IMR-90 (cell line): Measurements from ENCODE around the gene TSPAN1. TPM values are rescaled to one million over a fixed set of nuclear protein-coding genes. Genes with fewer than 3 reads are reported as not detected.
"Not testable (repeated sequence)": the region's sequence is repeated elsewhere in the genome, so short reads cannot be mapped to it uniquely, and the experiment has no call there.

Experiments
- ATAC-seq: fragments of 200-7000 bp; cut with Tn5 transposase; 2 replicates; pipeline ENCODE4 v1.9.1; 2020; ENCODE audit warnings: low read depth, mild to moderate bottlenecking, moderate library complexity
- BruUV-seq: library from RNA; stranded (reverse); fragments of 400-500 nt; replicated peaks from 2 replicates; lab custom pipeline; 2021; lab: Mats Ljungman, UMichigan
- CTCF ChIA-PET: fragments of 300-600 bp; formaldehyde crosslinking; extraction: SDS; loops from one replicate; lab custom pipeline; 2021; ENCODE audit warnings: antibody characterized with exemption; lab: Yijun Ruan, JAX
- POLR2A ChIA-PET: fragments of 300-600 bp; sonication (Branson Sonifier 250); formaldehyde crosslinking; loops from one replicate; lab custom pipeline; 2022; ENCODE audit warnings: antibody characterized with exemption; ENCODE audit not compliant: unreplicated experiment; lab: Charles Lee
- DNase-seq: peaks from one replicate; pipeline ENCODE4 v3.0.0; 2013
- H2AFZ ChIP-seq: replicated peaks from 2 replicates; pipeline ENCODE3; 2013; ENCODE audit warnings: low read length, mild to moderate bottlenecking; ENCODE audit not compliant: poor library complexity
- H2AK5ac ChIP-seq: 2 replicates; pipeline ENCODE4 v1.6.1; 2013; ENCODE audit warnings: low read depth, low read length, inconsistent platforms
- H2AK9ac ChIP-seq: replicated peaks from 2 replicates; pipeline ENCODE3; 2013; ENCODE audit warnings: mild to moderate bottlenecking, low read depth, low read length, moderate library complexity; ENCODE audit not compliant: poor library complexity
- H2BK120ac ChIP-seq: 2 replicates; pipeline ENCODE4 v1.6.1; 2013; ENCODE audit warnings: low read depth, low read length, inconsistent platforms
- H2BK15ac ChIP-seq: 3 replicates; pipeline ENCODE4 v1.6.1; 2013; ENCODE audit warnings: low read depth, low read length, inconsistent platforms
- H2BK20ac ChIP-seq: 2 replicates; pipeline ENCODE4 v1.6.1; 2013; ENCODE audit warnings: low read depth, mild to moderate bottlenecking, inconsistent platforms, low read length, moderate library complexity
- H2BK5ac ChIP-seq: 2 replicates; pipeline ENCODE4 v1.6.1; 2013; ENCODE audit warnings: mild to moderate bottlenecking, low read depth, low read length, inconsistent platforms; ENCODE audit not compliant: poor library complexity, severe bottlenecking
- H3K14ac ChIP-seq: replicated peaks from 2 replicates; pipeline ENCODE4 v1.6.1; 2013; ENCODE audit warnings: low read depth, low read length, inconsistent platforms
- H3K18ac ChIP-seq: 2 replicates; pipeline ENCODE4 v1.6.1; 2013; ENCODE audit warnings: low read depth, low read length, control low read depth
- H3K23ac ChIP-seq: 2 replicates; pipeline ENCODE4 v1.6.1; 2013; ENCODE audit warnings: low read depth, low read length, inconsistent platforms
- H3K27ac ChIP-seq: 2 replicates; pipeline ENCODE4 v1.5.1; 2013; ENCODE audit warnings: mild to moderate bottlenecking, control low read depth, low read length; ENCODE audit not compliant: insufficient read depth
- H3K27me3 ChIP-seq: 2 replicates; pipeline ENCODE4 v1.6.1; 2013; ENCODE audit warnings: low read length; ENCODE audit not compliant: control insufficient read depth, insufficient read depth
- H3K36me3 ChIP-seq: 2 replicates; pipeline ENCODE4 v1.6.1; 2013; ENCODE audit warnings: low read length, mixed read lengths; ENCODE audit not compliant: control insufficient read depth, insufficient read depth
- H3K4ac ChIP-seq: 2 replicates; pipeline ENCODE4 v1.6.1; 2013; ENCODE audit warnings: low read depth, low read length, inconsistent platforms
- H3K4me1 ChIP-seq: 2 replicates; pipeline ENCODE4 v1.6.1; 2013; ENCODE audit warnings: low read length, mixed read lengths; ENCODE audit not compliant: control insufficient read depth, insufficient read depth
- H3K4me2 ChIP-seq: 2 replicates; pipeline ENCODE4 v1.6.1; 2013; ENCODE audit warnings: low read depth, mild to moderate bottlenecking, control low read depth, low read length, moderate library complexity
- H3K4me3 ChIP-seq: 2 replicates; pipeline ENCODE4 v1.5.1; 2013; ENCODE audit warnings: low read depth, mild to moderate bottlenecking, control low read depth, low read length, moderate library complexity; ENCODE audit not compliant: insufficient read depth
- H3K56ac ChIP-seq: 2 replicates; pipeline ENCODE4 v1.6.1; 2013; ENCODE audit warnings: low read length, inconsistent platforms; ENCODE audit not compliant: insufficient read depth; ENCODE audit errors: extremely low read depth
- H3K79me1 ChIP-seq, 2 experiments: 2 replicates each; pipeline ENCODE4 v1.6.1; 2013; ENCODE audit warnings: low read length in 2 of 2, inconsistent platforms in 1 of 2, low read depth in 1 of 2
- H3K9ac ChIP-seq: 2 replicates; pipeline ENCODE4 v1.6.1; 2013; ENCODE audit warnings: low read depth, low read length, control low read depth
- H3K9me1 ChIP-seq: 2 replicates; pipeline ENCODE4 v1.6.1; 2013; ENCODE audit warnings: low read length, inconsistent platforms; ENCODE audit not compliant: insufficient read depth
- H3K9me3 ChIP-seq: 2 replicates; pipeline ENCODE4 v1.6.1; 2013; ENCODE audit warnings: low read length; ENCODE audit not compliant: control insufficient read depth, insufficient read depth
- H4K20me1 ChIP-seq: 2 replicates; pipeline ENCODE4 v1.6.1; 2013; ENCODE audit warnings: low read length, inconsistent platforms; ENCODE audit not compliant: insufficient read depth
- H4K5ac ChIP-seq: 2 replicates; pipeline ENCODE4 v1.6.1; 2013; ENCODE audit warnings: mild to moderate bottlenecking, low read depth, low read length, control low read depth
- H4K8ac ChIP-seq, 2 experiments: 2 replicates each; pipeline ENCODE4 v1.6.1; 2013; ENCODE audit warnings: low read depth in 2 of 2, low read length in 2 of 2, control low read depth in 1 of 2, inconsistent platforms in 1 of 2
- H4K91ac ChIP-seq: 2 replicates; pipeline ENCODE4 v1.6.1; 2013; ENCODE audit warnings: low read depth, low read length, inconsistent platforms; ENCODE audit not compliant: insufficient read depth
- WGBS, 2 experiments: methylation state at CpG; one replicate each; pipeline versions ENCODE4 v1.1.5 to v1.1.7; 2013; ENCODE audit warnings: missing lambda C conversion rate in 2 of 2; ENCODE audit not compliant: insufficient read length in 1 of 2; ENCODE audit errors: extremely low coverage in 2 of 2; 5-methylcytosine and 5-hydroxymethylcytosine counted together
- dilution Hi-C: fragments of 300-500 bp; cut with HindIII; formaldehyde crosslinking; loops from one replicate; pipeline ENCODE4 v1.14.3; 2018; ENCODE audit warnings: low sequenced_read_pairs; ENCODE audit not compliant: unreplicated experiment
- in situ Hi-C: fragments of 300-500 bp; cut with MboI; formaldehyde crosslinking; loops from 3 replicates; pipeline ENCODE4 v1.14.3; 2019; ENCODE audit warnings: low sequenced_read_pairs, inconsistent platforms, mixed read lengths
- intact Hi-C: fragments of 100-400 bp; cut with micrococcal nuclease; formaldehyde crosslinking; loops from 2 replicates; pipeline ENCODE4 v1.10.0; 2022
- microRNA-seq, 2 experiments: library from miRNA; stranded (forward) in 1 of 2; unstranded in 1 of 2; fragments of 10-50 nt in 1 of 2; fragments of <30 nt in 1 of 2; gene quantifications in 1 of 2; microRNA quantifications in 1 of 2; one replicate each; pipeline versions ENCODE3 to v1.1.0; 2013 to 2020; ENCODE audit not compliant: insufficient read depth in 1 of 2, insufficient read length in 1 of 2, unreplicated experiment in 1 of 2
- polyA plus RNA-seq, 3 experiments: library from polyadenylated mRNA; depleted of rRNA; stranded (reverse); fragments of >200 nt; gene quantifications; 2 replicates each; pipeline ENCODE4 v1.2.3, GENCODE V29; 2012; ENCODE audit warnings: low replicate concordance in 1 of 3
- small RNA-seq, 5 experiments: library from RNA; depleted of rRNA; stranded (forward); fragments of <200 nt; gene quantifications; one replicate each; pipeline ENCODE3, GENCODE V24; 2012
- total RNA-seq: library from RNA; depleted of rRNA; stranded (reverse); fragments of >200 nt; gene quantifications from 2 replicates; pipeline ENCODE4 v1.2.3, GENCODE V29; 2012; rRNA removed

Gene TSPAN1
- total and polyA plus RNA-seq, 2 of the 4 experiments (the other 2 are of a cell fraction), result 0.18 to 0.82 TPM

DNA sequence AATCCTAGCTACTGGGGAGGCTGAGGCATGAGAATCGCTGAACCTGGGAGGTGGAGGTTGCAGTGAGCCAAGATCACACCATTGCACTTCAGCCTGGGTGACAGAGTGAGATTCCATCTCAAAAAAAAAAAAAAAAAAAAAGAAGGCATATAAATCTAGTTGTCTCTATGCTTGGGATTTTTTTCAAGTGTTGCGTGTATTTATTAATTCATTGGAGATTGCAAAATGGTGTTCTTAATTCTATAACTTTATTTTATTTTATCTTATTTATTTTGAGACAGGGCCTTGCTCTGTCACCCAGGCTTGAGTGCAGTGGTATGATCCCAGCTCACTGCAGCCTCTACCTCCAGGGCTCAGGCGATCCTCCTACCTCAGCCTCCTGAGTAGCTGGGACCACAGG, 56.3 kb downstream of the TSPAN1 start:
- H3K23ac ChIP-seq, H3K27me3 ChIP-seq, H4K8ac ChIP-seq, BruUV-seq, H3K36me3 ChIP-seq, POLR2A ChIA-PET, H4K20me1 ChIP-seq, dilution Hi-C loops, H3K4me2 ChIP-seq, H3K79me1 ChIP-seq, H3K27ac ChIP-seq, H3K4me1 ChIP-seq, in situ Hi-C loops, H4K91ac ChIP-seq, ATAC-seq, H3K56ac ChIP-seq, H2BK5ac ChIP-seq, H3K4ac ChIP-seq, H3K14ac ChIP-seq, H3K9ac ChIP-seq, H2BK20ac ChIP-seq, intact Hi-C loops, DNase-seq, H2AK9ac ChIP-seq, H3K4me3 ChIP-seq, H3K9me1 ChIP-seq, H2AK5ac ChIP-seq, H3K9me3 ChIP-seq, H3K18ac ChIP-seq, H4K5ac ChIP-seq, H2BK15ac ChIP-seq, H2AFZ ChIP-seq, H2BK120ac ChIP-seq: not testable (repeated sequence)
- CTCF ChIA-PET, result interaction anchor here (1.6 to 2.1 kb wide), 2 partner anchors 8 to 14 kb away, joined by 6 to 9 read pairs; no protein-coding TSS in a partner anchor
- no CpG with 5 or more reads among the region's 3 CpGs for WGBS, 2 experiments

Small RNAs within 50 kb of the gene (microRNA-seq; reads per million reads assigned to microRNA genes)
- not detected for gene AL672043.1 (ENCODE audit: insufficient read depth, insufficient read length)

Small RNAs within 50 kb of the gene (small RNA-seq; reads per million reads assigned to genes)
- gene AL672043.1, result 0 reads per million in 5 experiments

Other genes with a start within 250 kb of the TSPAN1 start
- 9.9 and 14.7 TPM in 2 replicates for gene PIK3R3, start 42.5 kb upstream of the TSPAN1 start, total RNA-seq
- gene PIK3R3, start 42.5 kb upstream of the TSPAN1 start, polyA plus RNA-seq (2012; rRNA removed), result 4.3 and 5.3 TPM in 2 replicates
- not detected in 2 replicates for gene P3R3URF, start 1.4 kb downstream of the TSPAN1 start, total RNA-seq
- gene P3R3URF, start 1.4 kb downstream of the TSPAN1 start, polyA plus RNA-seq (2012; rRNA removed), result not detected in 2 replicates
- gene POMGNT1, start 23.3 kb downstream of the TSPAN1 start, total RNA-seq, result 45.3 and 54.8 TPM in 2 replicates
- 65.3 and 65.8 TPM in 2 replicates for gene POMGNT1, start 23.3 kb downstream of the TSPAN1 start, polyA plus RNA-seq (2012; rRNA removed)
- 2.5 TPM in 2 replicates for gene LURAP1, start 28.2 kb downstream of the TSPAN1 start, total RNA-seq
- gene LURAP1, start 28.2 kb downstream of the TSPAN1 start, polyA plus RNA-seq (2012; rRNA removed), result 2.5 and 2.9 TPM in 2 replicates
- gene RAD54L, start 72.7 kb downstream of the TSPAN1 start, total RNA-seq, result 4.7 and 4.8 TPM in 2 replicates
- 10.6 and 10.7 TPM in 2 replicates for gene RAD54L, start 72.7 kb downstream of the TSPAN1 start, polyA plus RNA-seq (2012; rRNA removed)
- gene LRRC41, start 128.5 kb downstream of the TSPAN1 start, total RNA-seq, result 62.5 and 67.6 TPM in 2 replicates
- gene LRRC41, start 128.5 kb downstream of the TSPAN1 start, polyA plus RNA-seq (2012; rRNA removed), result 81.1 and 83.2 TPM in 2 replicates
- 347 and 738 TPM in 2 replicates for gene UQCRH, start 128.6 kb downstream of the TSPAN1 start, total RNA-seq
- gene UQCRH, start 128.6 kb downstream of the TSPAN1 start, polyA plus RNA-seq (2012; rRNA removed), result 535 and 736 TPM in 2 replicates
- 10.9 and 11.9 TPM in 2 replicates for gene NSUN4, start 165.7 kb downstream of the TSPAN1 start, total RNA-seq
- gene NSUN4, start 165.7 kb downstream of the TSPAN1 start, polyA plus RNA-seq (2012; rRNA removed), result 11.6 and 13.0 TPM in 2 replicates
- gene FAAH, start 219.2 kb downstream of the TSPAN1 start, total RNA-seq, result under 0.01 TPM in 1 of 2 replicates, not detected in the other
- 0.19 and 0.29 TPM in 2 replicates for gene FAAH, start 219.2 kb downstream of the TSPAN1 start, polyA plus RNA-seq (2012; rRNA removed)